DMS114 treated with DMSO at 0.1 percent for 48 hours (cell line): Measurements from ENCODE around the gene CEP131.
A peak's percentile ranks its signal among the peaks of the same experiment; 100 is the strongest.

ENCODE experiments used
- DNase-seq: peaks from one replicate; lab custom pipeline; 2025; ENCODE audit not compliant: unreplicated experiment; lab: John Stamatoyannopoulos, UW

CEP131 gene

DNA sequence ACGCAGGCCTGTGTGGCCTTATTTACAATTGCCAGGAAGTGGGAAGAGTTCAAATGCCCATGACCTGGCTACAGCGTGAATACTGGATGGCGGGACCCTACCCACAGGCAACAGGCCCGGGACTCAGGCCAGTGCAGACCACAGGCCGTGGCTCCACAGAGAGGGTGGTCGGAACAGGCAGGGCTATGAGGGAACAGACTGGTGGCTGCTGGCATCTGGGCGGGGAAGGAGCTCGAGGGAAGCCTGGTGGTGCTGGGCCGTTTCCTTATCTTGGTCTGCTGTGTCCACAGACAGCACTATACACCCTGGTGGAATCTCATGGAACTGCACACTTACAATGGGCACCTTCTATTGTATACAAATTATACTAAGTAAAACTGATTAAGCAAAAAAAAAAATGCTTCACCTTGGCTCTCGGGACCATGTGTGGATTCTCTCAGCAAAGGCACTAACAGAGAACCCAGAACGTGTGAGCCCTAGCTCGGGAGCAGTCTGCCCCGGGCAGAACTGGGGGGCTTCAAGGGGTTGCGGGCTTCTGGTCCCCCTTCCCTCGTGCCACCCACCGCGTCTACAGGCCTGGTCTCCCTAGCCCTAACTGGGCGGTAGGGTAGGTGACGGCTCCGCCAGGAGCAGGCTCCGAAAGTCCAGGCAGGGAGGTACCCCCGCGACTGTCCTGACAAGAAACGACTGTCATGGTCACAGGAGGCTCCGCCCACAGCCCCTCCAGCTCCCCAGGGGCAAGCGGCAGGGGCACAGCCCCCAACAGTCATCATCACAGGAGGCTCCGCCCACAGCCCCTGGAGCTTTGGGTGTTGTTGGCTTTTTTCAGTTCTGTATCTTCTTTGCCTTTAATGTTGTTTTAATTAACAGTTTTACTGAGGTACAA lies 21.8 kb downstream of the CEP131 start:
- DNase-seq = peak; percentile 47

DNA sequence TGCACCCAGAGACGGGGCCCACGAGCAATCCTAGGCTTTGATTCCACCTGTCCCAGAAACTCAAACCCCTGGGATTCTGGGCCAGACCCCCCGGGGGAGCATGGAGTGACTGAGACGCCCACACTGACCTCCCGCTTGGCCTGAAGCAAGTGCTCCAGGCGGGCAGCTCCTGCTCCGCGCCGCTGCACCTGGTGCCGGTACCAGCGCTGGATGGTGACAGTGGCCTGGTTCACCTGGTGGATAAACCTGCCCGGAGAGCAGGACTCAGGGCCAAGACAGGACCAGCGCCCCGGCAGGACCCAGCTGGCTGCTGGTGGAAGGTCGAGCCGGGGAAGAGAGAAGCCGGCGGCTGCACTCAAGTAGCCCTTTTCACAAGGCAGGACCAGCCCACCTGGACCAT lies 22.6 kb downstream of the CEP131 start:
- no peak for DNase-seq

DNA sequence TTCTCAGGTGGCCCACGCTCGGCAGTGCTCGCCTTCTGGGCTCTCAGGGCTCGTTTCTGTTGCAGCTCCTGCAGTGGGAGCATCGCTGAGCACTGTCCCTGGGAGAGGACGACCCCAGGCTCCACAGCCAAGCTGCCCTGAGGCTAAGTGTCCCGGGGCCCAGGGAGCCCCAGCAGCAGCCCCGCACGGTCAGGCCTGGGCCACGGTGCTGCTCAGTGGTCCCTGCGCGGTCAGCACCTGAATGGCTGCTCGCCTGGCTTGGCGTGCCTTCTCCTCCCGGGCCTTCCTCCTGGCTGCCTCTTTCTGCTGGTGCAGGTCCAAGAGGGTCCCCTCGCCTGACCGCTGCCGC lies 23.3 kb downstream of the CEP131 start:
- no peak for DNase-seq

DNA sequence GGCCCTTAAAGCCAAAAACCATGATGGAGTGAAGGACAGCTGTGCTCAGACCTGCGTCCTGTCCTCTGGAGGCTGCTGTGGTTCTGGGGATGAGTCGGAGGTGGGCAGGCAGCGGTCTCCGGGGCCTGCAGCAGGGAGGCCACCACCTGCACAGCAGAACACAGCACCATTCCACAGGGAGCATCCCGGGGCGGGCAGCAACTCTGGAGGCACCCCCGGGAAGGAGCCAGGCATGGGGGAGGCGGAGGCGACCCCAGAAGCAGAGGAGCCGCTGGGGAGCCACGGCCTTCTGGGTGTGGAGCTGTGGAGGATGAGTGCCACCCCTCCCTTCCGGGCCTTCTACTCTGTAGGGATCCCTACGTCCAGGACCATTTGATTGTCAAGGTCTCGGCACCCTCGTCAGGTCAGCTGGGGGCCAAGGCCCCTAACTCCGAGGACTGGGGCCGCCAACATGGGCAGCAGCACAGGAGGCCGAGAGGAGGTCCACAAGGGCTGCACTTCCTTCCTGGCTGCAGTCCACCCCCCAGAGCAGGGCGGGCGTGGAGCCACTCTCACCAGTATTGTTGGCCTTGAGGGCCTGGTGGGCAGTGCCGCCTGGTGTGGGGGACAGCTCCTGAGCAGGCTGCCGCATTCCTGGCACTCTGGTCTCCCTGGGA lies 23.8 kb downstream of the CEP131 start:
- DNase-seq = no peak

DNA sequence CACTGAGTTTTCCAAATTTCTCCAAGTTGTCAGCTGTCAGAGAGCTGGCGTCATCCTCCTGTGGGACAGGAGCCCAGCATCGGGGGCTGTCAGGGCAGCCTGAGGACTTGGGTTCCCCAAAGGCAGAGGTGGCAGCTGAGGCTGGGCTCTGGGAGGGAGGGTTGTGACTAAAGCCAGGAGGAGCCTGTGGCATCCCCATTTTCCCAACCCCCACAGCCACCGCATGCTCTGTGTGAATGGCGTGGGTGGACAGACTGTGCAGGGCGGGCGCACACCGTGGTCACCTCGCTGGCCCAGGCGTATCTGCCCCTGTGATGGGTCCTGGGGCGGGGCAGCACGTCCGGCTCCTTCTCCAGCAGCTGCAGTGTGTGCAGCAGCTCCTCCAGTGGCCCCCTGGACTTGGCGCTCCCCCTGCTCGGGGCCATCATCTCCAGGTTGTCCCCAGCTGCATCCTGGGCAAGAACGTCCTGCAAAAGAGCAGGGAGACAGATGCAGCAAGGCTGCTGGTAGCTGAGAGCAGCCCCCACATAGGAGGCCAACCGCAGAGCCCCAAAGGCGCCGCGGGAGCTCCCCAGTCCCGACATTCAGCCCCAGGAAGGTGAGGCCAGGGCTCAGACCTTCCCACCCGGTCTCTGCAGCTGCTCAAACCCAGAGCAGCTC lies 24.8 kb downstream of the CEP131 start:
- DNase-seq = no peak

DNA sequence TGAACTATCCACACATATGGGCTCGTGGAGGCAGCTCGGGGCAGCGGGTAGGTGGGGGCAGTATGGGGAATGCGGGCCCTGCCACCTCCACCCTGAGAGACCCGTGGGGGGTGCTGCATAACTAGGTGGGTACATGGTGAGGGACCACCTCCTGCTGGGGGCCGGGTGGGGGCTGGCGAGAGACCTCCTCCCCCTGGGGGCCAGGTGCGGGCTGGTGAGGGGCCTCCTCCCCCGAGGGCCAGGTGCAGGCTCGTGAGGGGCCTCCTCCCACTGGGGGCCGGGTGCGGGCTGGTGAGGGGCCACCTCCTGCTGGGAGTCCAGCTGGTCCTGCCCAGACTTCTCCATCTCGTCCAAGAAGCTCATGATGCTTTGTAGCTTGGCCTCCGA lies 25.4 kb downstream of the CEP131 start:
- DNase-seq = no peak

DNA sequence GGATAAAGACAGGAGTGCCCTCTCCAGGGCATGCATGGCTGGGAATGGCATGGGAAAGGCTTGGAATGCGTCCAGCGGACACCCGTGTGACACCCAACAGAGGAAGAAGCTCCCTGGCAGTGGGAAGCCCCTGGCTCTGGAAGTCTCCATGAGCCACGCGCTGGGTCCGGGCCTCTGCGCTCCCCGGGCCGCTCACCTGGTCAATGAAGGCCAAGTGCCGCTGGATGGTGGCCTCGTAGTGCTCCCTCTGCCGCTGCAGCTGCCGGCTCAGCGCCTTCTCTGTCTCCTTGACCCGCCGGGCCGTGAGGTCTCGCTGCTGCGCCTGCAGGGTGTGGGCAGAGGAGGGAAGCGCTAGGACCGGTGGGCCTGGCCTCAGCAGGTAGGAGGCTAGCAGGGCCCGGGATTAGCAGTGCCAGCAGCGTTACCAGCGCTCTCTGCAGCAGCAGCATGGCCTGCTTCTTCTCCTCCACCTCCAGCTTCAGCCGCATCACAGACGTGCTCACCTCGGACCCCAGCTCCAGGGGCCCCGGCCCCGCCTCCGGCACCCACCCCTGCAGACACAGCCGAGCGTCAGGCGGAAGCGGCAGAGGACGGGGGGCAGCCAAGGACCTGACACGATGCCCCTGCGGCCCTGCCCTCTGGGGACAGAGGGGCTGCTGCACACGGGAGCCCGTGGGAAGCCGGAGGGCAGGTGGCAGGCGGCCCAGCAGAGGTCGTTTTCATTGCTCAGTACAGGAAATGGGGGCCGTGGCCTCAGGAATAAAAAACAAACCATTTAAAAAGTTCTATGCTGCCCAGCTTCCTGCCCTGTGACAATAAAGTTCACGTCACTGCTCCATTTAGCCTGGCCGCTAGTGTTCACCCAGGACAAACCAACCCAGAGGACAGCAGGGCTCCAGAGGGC lies 26.0 kb downstream of the CEP131 start:
- DNase-seq = no peak

DNA sequence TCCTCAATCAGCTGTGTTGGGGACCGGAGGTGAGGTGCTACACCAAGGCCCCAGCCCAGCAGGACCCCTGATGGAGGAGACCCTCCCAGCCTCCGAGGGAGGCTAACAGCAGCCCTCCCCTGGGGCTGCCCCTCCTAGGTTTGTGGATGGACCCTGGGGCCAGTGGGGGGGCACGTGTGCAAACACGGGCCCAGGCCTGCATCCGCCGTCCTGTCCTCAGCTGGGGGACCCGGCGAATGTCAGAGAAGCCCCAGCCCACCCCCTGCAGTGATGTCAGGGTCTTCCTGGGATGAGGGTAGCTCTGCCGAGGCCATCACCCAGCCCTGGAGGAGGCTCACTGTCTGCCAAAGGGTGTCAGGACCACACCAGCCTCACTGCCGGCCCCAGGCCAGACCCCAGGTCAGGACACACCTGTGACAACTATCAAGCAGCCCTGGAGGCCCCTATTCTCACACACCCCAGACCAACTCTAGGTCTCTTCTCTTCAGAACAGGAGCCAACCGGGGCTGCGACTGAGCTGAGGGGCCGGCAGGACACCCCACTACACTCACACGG lies 26.7 kb downstream of the CEP131 start:
- no peak for DNase-seq

DNA sequence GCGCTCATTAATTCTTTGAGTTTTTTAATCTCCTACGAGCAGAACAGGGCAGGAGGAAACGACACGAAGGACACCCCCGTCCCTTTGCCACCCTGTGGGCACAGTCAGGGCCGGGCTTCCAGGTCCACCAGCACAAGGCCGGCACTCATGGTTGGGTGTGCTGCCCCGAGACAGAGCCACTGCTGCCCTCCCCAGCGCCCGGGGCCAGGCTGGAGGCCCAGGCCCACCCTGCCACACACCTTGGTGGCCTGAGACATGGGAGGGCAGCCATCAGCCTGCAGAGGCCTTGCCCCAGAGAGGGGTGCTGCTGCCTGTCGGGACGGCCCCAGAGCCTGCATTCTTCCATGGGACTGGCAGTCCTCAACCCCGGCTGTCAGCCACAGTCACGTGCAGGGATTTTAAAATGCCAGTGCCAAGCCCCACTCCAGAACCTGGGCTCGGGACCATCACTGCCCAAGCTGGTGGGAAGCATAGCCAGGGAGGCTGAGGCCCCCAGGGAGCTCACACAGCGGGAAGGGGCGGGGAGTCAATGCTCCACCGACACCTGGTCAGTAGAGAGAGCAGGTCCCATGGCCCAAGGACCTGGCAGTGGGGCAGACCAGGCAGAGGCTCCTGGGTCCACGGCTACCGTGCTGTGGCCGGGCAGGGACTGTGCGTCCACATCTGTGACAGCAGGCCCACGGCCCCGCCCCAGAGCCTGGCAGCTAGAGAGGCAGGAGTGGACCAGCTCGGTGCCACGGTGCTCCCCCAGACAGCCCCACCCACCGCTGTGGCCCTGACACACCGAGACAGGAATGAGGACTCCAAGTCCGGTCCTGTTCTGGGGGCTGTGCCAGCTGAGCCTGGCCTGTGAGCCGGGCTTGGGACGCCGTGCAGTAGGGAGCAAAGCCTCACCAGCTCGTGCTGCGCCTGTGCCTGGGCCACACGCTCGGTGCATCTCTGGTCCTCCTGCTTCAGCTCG lies 27.5 kb downstream of the CEP131 start:
- DNase-seq = no peak

DNA sequence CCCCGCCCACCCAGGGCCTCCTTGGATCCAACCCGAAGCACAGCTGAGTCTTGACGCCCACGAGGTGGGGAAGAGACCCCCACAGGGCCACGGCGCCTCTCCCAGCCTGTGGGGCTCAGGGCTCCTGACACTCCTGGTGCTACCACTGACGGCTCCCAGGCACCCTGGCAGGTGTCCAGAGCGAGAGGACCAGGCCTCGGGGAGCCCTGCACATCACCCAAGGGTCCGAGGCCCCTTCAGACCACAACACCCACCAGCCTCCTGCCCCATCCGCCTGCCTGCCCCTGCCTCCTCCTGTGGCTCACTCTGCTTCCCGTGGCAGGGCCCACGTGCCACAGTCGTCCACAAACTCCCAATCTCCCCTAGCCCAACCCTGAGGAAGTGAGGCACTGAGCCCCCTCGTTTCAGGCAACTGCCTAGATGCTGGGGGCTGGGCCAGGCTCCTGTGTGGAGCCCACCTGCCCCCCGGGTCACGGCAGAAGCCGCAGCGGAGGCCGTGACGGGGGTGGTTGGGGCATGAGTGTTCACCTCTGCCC lies 28.5 kb downstream of the CEP131 start:
- DNase-seq = no peak

DNA sequence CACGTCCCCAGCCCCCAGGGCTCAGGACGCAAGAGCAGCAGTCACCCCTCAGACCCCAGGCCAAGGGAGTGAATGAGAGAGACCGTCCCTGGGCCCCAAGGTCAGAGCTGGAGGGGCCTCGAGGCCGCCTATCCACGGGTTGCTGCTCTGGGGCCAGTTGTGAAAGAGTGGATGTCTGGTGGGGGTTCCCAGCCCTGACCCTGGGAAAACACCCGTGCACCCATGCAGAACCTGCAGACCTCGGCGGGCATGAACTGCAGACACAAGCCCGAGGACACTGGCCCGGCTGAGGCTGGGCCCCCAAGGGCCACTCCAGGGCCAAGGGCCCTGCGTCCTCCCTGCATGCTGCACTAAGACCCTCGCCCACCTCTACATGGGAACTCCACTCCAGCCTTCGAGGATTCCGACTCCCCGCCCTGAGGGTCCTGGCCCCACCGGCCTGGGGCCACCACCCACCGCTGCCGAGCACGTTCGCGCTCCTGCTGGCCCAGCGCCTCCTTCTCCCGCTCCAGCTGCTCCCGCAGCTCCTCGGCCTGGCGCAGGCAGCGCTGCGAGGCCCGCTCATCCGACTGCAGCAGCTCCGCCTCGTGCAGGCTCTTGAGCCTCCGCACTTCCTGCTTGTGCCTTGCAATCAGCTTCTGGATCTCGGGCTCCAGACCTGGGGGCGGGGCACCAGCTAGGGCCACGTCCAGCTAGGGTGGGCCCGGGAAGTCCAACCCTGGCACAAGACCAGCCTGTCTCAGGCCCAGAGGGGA lies 29.1 kb downstream of the CEP131 start:
- no peak for DNase-seq

DNA sequence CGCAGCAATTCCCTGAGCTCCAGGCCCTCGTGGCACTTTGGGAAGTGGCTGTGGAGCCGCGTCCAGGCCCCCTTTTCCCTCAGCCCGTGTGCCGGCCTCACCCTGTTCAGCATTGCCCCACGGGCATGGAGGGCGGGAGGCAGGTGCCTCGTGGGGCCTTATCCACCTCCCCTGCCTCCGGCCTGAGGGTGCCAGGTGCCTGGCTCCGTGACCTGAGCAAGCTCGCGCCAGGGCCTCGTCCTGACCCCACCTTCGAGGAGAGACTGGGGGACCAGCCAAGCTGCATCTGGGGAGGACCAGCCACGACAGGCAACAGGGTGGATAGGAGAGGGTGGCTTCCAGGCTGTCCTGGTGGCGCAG lies 29.7 kb downstream of the CEP131 start:
- DNase-seq = no peak

DNA sequence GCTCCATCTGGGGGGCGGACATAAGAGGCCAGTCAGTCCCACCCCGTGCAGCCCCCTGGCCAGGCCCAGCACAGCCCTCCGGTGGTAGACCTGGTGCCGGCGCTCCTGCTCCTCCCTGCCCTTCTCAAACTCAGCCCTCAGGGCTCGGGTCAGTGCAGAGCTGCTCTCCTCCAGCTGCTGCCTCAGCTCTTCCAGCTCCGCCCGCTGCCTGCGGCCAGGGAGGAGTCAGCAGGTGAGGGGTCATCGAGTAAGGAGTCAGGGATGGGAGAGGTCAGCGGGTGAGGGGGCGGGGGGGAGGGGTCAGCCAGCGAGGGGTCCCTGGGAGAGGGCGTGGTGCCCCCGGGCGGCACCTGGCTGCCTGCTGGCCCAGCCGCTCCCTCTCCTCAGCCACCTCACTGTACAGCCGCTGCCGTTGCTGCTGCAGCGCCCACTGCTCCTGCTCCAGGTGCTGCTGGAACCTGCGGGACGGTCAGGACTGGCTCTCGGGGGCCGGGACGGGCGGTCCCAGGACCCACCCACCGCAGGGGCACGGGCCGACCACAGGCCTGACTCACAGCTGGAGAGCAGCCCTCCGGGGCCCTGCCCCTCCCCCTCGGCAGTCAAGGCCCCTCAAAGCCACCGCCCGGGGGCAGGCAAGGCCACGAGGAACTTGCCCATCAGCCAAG lies 30.2 kb downstream of the CEP131 start:
- no peak for DNase-seq

DNA sequence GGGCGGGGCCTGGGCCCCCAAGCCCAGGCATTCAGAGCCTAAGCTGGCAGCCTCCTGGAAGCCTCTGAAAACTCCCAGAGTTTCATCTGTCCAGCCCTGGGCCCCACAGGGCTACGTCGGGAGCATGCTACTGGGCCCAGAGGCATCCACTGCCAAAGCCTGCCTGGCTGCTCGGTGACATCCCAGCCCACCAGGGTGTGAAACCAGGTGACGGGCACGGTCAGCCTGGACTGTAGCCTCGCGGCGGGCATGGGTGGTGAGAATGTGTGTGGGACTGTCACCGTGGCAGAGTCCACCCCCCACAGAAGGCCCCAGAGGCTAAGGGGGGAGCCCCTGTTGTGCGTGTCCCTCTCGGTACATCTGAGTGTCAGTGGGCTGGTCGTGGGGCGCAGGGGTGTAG lies 31.1 kb downstream of the CEP131 start:
- DNase-seq = no peak

DNA sequence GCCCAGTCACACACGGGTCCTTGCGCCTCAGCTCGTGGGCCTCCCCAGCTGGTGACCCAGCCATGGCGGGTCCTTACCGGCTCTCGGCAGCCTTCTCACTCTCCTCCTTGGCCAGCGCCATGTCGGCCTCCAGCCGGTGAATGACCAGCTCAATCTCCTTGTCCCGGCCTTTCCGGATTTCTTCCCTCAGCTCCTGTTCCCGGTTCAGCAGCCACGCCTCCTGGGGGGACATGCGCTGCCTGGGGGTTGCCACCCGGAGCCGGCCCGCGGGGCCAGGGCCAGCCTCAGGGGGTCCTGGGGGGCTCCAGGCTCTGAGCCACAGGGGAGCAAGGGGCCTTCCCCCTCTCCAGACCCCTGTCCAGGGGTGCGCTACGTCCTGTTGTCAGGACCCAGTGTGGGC lies 31.6 kb downstream of the CEP131 start:
- DNase-seq = no peak

DNA sequence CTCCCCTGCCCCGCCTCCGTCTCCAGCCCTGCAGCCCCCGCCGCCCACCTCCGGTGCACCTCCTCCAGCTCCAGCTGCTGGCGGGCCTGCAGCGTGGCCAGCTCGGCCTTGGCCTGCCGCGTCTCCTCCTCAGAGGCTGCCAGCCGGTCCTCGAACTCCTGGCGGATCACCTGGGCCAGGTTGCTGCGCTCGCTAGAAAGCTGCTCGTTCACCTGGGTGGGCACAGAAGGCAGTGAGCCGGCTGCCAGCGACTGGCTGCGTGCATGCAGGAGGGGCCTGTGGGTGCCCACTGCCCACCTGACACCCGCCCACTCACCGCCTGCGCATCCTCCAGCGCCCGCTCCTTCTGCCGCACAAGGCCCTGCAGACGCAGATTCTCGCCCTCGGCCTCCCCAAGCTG lies 32.2 kb downstream of the CEP131 start:
- DNase-seq = no peak

DNA sequence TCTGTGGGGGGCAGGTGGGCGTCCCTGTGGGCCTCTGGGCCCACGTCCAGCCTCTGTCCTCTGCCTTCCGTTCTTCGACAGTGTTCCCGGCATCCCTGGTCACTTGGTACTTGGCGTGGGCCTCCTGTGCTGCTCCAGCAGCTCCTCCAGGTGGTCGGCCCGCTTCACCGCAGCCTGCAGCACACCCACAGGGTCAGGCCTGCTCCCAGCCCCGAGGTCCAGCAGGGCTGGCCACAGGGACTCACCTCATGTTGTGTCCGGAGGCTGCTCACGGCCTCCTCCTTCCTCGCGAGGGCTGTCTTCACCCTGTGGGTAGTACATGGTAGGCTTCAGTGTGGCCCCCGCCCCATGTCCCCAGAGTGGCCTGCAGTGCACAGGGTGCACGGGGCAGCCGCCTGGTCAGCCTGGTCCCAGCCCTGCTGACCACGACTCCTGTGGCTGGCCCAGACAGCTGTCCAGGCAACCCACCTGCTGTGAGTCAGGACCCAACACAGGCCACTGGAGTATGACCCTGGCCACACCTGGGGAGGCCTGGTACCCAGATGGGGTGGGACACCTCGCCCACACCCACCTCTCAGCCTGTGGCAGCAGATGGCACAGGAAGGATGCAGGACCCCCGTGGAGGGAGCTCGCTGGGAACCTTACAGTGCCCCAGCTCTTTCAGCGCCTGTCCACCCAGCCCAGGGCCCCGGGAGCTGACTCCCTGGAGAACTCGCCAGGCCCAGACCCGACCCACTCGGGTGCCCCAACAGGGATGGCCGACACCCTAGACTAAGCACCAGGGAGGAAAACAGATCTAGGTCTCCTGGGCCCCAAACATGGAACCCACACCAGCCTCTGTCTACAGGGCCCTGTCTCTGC lies 32.9 kb downstream of the CEP131 start:
- no peak for DNase-seq
